Adrenal gland (tissue), 5 donors: Measurements from ENCODE around the gene NBAS.

Experiments
- CTCF ChIP-seq, 6 experiments: fragments of 450-650 bp in 4 of 6; fragments of 200-600 bp in 2 of 6; sonication (generic) in 1 of 6; IDR thresholded peaks; 1 replicate in 5 of 6; 2 replicates in 1 of 6; pipeline versions ENCODE4 v1.5.1 to v1.8.0; 2016 to 2021; ENCODE audit warnings: antibody characterized with exemption in 6 of 6, mild to moderate bottlenecking in 2 of 6, moderate library complexity in 1 of 6
- POLR2A ChIP-seq, 2 donors: fragments of 450-650 bp; IDR thresholded peaks; one replicate each; pipeline ENCODE4 v1.6.1; 2017; ENCODE audit warnings: antibody characterized with exemption in 2 of 2, mild to moderate bottlenecking in 2 of 2, moderate library complexity in 1 of 2
- donor health status: DM: no; HTN: no; CAD: no.

GRCh38 chr2:15238028-15238427 lies 323.1 kb downstream of the NBAS start:
- no peak for TF ChIP-seq POLR2A (IDR thresholded peaks at IDR 0.05)
- TF ChIP-seq CTCF (IDR thresholded peaks at IDR 0.05): no peak
